CD14-positive monocyte (primary cell): Measurements from ENCODE around the gene AP1S3. TPM values are rescaled to one million over a fixed set of nuclear protein-coding genes. Genes with fewer than 3 reads are reported as not detected.

Experiments
- DNase-seq, 3 donors: peaks; one replicate each; pipeline ENCODE4 v3.0.0-alpha.2; 2011 to 2022
- H2AFZ ChIP-seq: 2 replicates; pipeline ENCODE4 v1.6.0; 2012; ENCODE audit warnings: mild to moderate bottlenecking, low read depth, low read length, inconsistent platforms; ENCODE audit not compliant: insufficient read depth, poor library complexity, severe bottlenecking
- H3K27ac ChIP-seq, 2 donors: 1 replicate in 1 of 2; 2 replicates in 1 of 2; pipeline ENCODE4 v1.5.1; 2012 to 2013; ENCODE audit warnings: low read length in 2 of 2, control low read depth in 1 of 2, inconsistent platforms in 1 of 2, low read depth in 1 of 2, mild to moderate bottlenecking in 1 of 2
- H3K27me3 ChIP-seq, 2 donors: one replicate each; pipeline versions ENCODE4 v1.6.0 to v1.6.1; 2011 to 2013; ENCODE audit warnings: low read length in 2 of 2; ENCODE audit not compliant: control insufficient read depth in 2 of 2, insufficient read depth in 2 of 2
- H3K36me3 ChIP-seq, 2 donors: replicated peaks in 1 of 2; 1 replicate in 1 of 2; 2 replicates in 1 of 2; pipeline versions ENCODE4 v1.5.1 to v1.6.1; 2012 to 2013; ENCODE audit warnings: low read length in 2 of 2, control low read depth in 1 of 2, inconsistent platforms in 1 of 2, mild to moderate bottlenecking in 1 of 2; ENCODE audit not compliant: insufficient read depth in 2 of 2, control insufficient read depth in 1 of 2
- H3K4me1 ChIP-seq, 2 donors: 1 replicate in 1 of 2; 2 replicates in 1 of 2; pipeline versions ENCODE4 v1.5.1 to v1.6.1; 2012 to 2013; ENCODE audit warnings: low read length in 2 of 2, control low read depth in 1 of 2, inconsistent platforms in 1 of 2, mild to moderate bottlenecking in 1 of 2, moderate library complexity in 1 of 2; ENCODE audit not compliant: insufficient read depth in 2 of 2, control insufficient read depth in 1 of 2
- H3K4me2 ChIP-seq: replicated peaks from 2 replicates; pipeline ENCODE3; 2012; ENCODE audit warnings: low read length, moderate library complexity, mild to moderate bottlenecking; ENCODE audit not compliant: poor library complexity, severe bottlenecking; ENCODE audit errors: extremely low read depth
- H3K4me3 ChIP-seq, 3 experiments: fragments of 200-600 bp in 1 of 3; sonication (generic) in 1 of 3; replicated peaks in 1 of 3; 1 replicate in 2 of 3; 2 replicates in 1 of 3; pipeline ENCODE4 v1.5.1; 2011 to 2013; ENCODE audit warnings: low read length in 3 of 3, mild to moderate bottlenecking in 3 of 3, control low read depth in 2 of 3, low read depth in 2 of 3, inconsistent platforms in 1 of 3, moderate library complexity in 1 of 3
- H3K79me2 ChIP-seq: 2 replicates; pipeline ENCODE4 v1.6.0; 2012; ENCODE audit warnings: mild to moderate bottlenecking, control low read depth, inconsistent platforms, low read length, moderate library complexity; ENCODE audit not compliant: insufficient read depth
- H3K9ac ChIP-seq: 2 replicates; pipeline ENCODE4 v1.6.0; 2017; ENCODE audit warnings: low read length, mild to moderate bottlenecking; ENCODE audit not compliant: insufficient read depth, poor library complexity, severe bottlenecking
- H3K9me3 ChIP-seq, 2 donors: replicated peaks in 1 of 2; 1 replicate in 1 of 2; 2 replicates in 1 of 2; pipeline versions ENCODE4 v1.5.1 to v1.6.1; 2012 to 2013; ENCODE audit warnings: low read length in 2 of 2, control low read depth in 1 of 2; ENCODE audit not compliant: control insufficient read depth in 1 of 2, insufficient read depth in 1 of 2
- H4K20me1 ChIP-seq: 2 replicates; pipeline ENCODE4 v1.6.0; 2012; ENCODE audit warnings: mild to moderate bottlenecking, low read length, control low read depth, moderate library complexity; ENCODE audit not compliant: insufficient read depth
- H3K27ac Mint-ChIP-seq, 7 donors: one replicate each; pipeline ENCODE4 v1.8.0; 2020; ENCODE audit warnings: mild to moderate bottlenecking in 7 of 7, mixed read lengths in 7 of 7, moderate library complexity in 6 of 7, inconsistent platforms in 2 of 7
- H3K27me3 Mint-ChIP-seq, 3 donors: one replicate each; pipeline ENCODE4 v1.8.0; 2021 to 2022; ENCODE audit warnings: low read depth in 3 of 3, mild to moderate bottlenecking in 3 of 3, mixed read lengths in 3 of 3, moderate library complexity in 3 of 3, inconsistent platforms in 1 of 3
- H3K36me3 Mint-ChIP-seq, 2 donors: one replicate each; pipeline ENCODE4 v1.8.0; 2020; ENCODE audit warnings: mixed read lengths in 2 of 2, inconsistent platforms in 1 of 2, mild to moderate bottlenecking in 1 of 2
- H3K4me1 Mint-ChIP-seq: one replicate; pipeline ENCODE4 v1.8.0; 2020; ENCODE audit warnings: mild to moderate bottlenecking, mixed read lengths
- H3K4me3 Mint-ChIP-seq, 2 donors: one replicate each; pipeline ENCODE4 v1.8.0; 2020; ENCODE audit warnings: mild to moderate bottlenecking in 2 of 2, mixed read lengths in 2 of 2, moderate library complexity in 1 of 2
- H3K9me3 Mint-ChIP-seq, 7 donors: one replicate each; pipeline ENCODE4 v1.8.0; 2020 to 2022; ENCODE audit warnings: mixed read lengths in 7 of 7, mild to moderate bottlenecking in 6 of 7, moderate library complexity in 6 of 7, inconsistent platforms in 2 of 7
- CTCF ChIP-seq: fragments of 200-600 bp; IDR thresholded peaks from one replicate; pipeline ENCODE4 v1.8.0; 2022; ENCODE audit warnings: antibody characterized with exemption, mild to moderate bottlenecking
- WGBS: methylation state at CpG from one replicate; pipeline ENCODE4 v1.1.5; 2013; ENCODE audit warnings: missing lambda C conversion rate; ENCODE audit not compliant: insufficient coverage; 5-methylcytosine and 5-hydroxymethylcytosine counted together
- intact Hi-C, 2 donors: fragments of 100-400 bp; cut with micrococcal nuclease; formaldehyde crosslinking; loops; one replicate each; pipeline versions ENCODE4 v1.15.0 to v1.15.1; 2023
- polyA plus RNA-seq, 3 donors: library from polyadenylated mRNA; depleted of rRNA in 1 of 3; unstranded in 2 of 3; stranded (reverse) in 1 of 3; fragments of 300-500 nt in 2 of 3; fragments of >200 nt in 1 of 3; fragmentation: Illumina TruSeq in 2 of 3; gene quantifications; 1 replicate in 2 of 3; 2 replicates in 1 of 3; pipeline ENCODE4 v1.2.3, GENCODE V29; 2012 to 2021

AP1S3 gene
- polyA plus RNA-seq, 3 donors = 0.80 to 1.3 (median 0.81) TPM

GRCh38 chr2:223786236-223786635, 51.1 kb downstream of the AP1S3 start:
- intact Hi-C loops = no loop called here
- no peak overlapping the region for H3K27ac Mint-ChIP-seq
- no peak overlapping the region for H2AFZ ChIP-seq

GRCh38 chr2:223784221-223784772, 53.1 kb downstream of the AP1S3 start:
- Histone ChIP-seq H3K36me3 (no peaks in the 10 kb centered on the region), H3K79me2 (no peaks in the 10 kb centered on the region), H4K20me1 (no peaks in the 10 kb centered on the region), H3K4me3 (no peak overlapping the region), H3K9ac (no peak overlapping the region), H3K4me2 (no peak overlapping the region), H3K27ac (no peak overlapping the region), H3K4me1 (peaks cover 0 to 5% of the 10 kb centered on the region in 2 donors), H3K27me3 (no peaks in the 10 kb centered on the region), H3K9me3 (no peaks in the 10 kb centered on the region), H2AFZ (no peak overlapping the region)
- Mint-ChIP-seq H3K27ac (no peak overlapping the region), H3K4me3 (no peak overlapping the region), H3K27me3 (no peaks in the 10 kb centered on the region), H3K36me3 (peaks cover 7 to 13% of the 10 kb centered on the region in 2 donors), H3K9me3 (peaks cover 0 to 3% (median 0%) of the 10 kb centered on the region in 7 donors), H3K4me1 (peaks cover 14% of the 10 kb centered on the region)
- intact Hi-C loops = no loop called here
- 97% methylated on average over 4 of the region's 5 CpGs for WGBS
- DNase-seq = no peak
- no peak for TF ChIP-seq CTCF

More at GRCh38 chr2:223786236-223786635, 51.1 kb downstream of the AP1S3 start:
- no peak for TF ChIP-seq CTCF
- Histone ChIP-seq H3K27ac (no peak overlapping the region), H3K9ac (no peak overlapping the region), H3K4me3 (no peak overlapping the region), H3K36me3 (no peaks in the 10 kb centered on the region), H3K27me3 (no peaks in the 10 kb centered on the region), H3K79me2 (no peaks in the 10 kb centered on the region), H3K4me1 (peaks cover 0 to 5% of the 10 kb centered on the region in 2 donors), H3K9me3 (no peaks in the 10 kb centered on the region), H4K20me1 (no peaks in the 10 kb centered on the region), H3K4me2 (no peak overlapping the region)
- Mint-ChIP-seq H3K4me1 (peaks cover 14% of the 10 kb centered on the region), H3K27me3 (no peaks in the 10 kb centered on the region), H3K36me3 (peaks cover 7 to 11% of the 10 kb centered on the region in 2 donors), H3K4me3 (no peak overlapping the region), H3K9me3 (peaks cover 0 to 3% (median 0%) of the 10 kb centered on the region in 7 donors)
- WGBS = 100% methylated on average over 1 of the region's 5 CpGs
- DNase-seq = no peak
